LNCAP (cell line): ENCODE measurements around the gene DNMT3A.

Experiments
- CTCF ChIP-seq: fragments of 450-650 bp; IDR thresholded peaks from 2 replicates; pipeline ENCODE4 v1.5.1; 2017; ENCODE audit warnings: mild to moderate bottlenecking

DNMT3A gene

GRCh38 chr2:25311865-25312575 lies 29.7 kb downstream of the DNMT3A start:
- TF ChIP-seq CTCF = no peak

- TF ChIP-seq CTCF = no peak
Measured at GRCh38 chr2:25310965-25311864, 30.5 kb downstream of the DNMT3A start.

GRCh38 chr2:25310709-25310964 lies 31.1 kb downstream of the DNMT3A start:
- TF ChIP-seq CTCF = no peak

- peak; percentile 16; the same call in 1 of the 2 replicates for TF ChIP-seq CTCF
Measured at GRCh38 chr2:25309402-25309801, 32.3 kb downstream of the DNMT3A start.

GRCh38 chr2:25308599-25308998 lies 33.1 kb downstream of the DNMT3A start:
- TF ChIP-seq CTCF = no peak

GRCh38 chr2:25307949-25308557 lies 33.7 kb downstream of the DNMT3A start:
- no peak for TF ChIP-seq CTCF

GRCh38 chr2:25306777-25307368 lies 34.9 kb downstream of the DNMT3A start:
- no peak for TF ChIP-seq CTCF
